ENCODE results near the gene ZNF236. TPM values are rescaled to one million over a fixed set of nuclear protein-coding genes. Genes with fewer than 3 reads are reported as not detected.
"Not testable (repeated sequence)": the region's sequence is repeated elsewhere in the genome, so short reads cannot be mapped to it uniquely, and the experiment has no call there.

ZNF236 gene
- 11.6 and 14.7 TPM in 2 replicates for total RNA-seq

DNA sequence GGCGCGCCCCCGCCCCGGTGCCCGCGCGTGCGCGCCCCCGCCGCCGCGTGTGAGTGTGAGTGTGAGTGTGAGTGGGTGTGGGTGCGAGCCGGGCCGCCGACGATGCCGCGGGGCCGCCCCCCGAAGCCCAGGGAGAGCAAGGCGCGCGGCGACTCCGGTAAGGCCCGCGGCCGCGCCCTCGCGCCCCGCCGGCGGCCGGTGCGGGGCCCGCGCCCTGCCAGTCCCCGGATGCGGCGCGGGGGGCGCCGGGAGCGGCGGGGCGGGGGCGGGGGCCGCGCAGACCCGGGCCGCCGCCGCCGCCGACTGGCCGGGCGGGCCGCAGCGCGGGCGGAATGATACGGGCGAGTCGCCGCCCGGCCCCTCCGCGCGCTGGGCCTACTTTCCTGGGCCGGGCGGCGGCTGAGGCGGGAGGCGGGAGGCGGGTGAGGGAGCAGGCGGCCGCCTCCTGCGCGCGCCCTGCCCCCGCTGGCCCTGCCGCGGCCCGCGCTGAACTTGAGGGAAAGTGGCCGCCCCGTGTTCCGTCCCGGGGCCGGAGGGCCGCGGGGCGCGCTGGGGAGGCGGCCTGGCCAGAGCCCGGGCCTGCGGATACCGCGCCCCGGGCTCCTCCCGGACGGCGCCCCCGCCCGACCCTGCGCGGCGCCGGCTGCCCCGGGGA, at the start of gene ZNF236:
TSS of gene ZNF236 (plus strand) at position 52 of the 655 bp plus-strand sequence. CDS start at position 103, 51 bp downstream.
- peak within 1 kb of the TSS; percentile 98 for H3K4me2 ChIP-seq (ENCODE audit: insufficient read depth, low read length)
- H3K79me2 ChIP-seq (ENCODE audit: insufficient read depth, low read length), result peaks cover 81% of the 10 kb centered on the region
- H3K27me3 ChIP-seq (ENCODE audit: insufficient read depth, low read length), result no peaks in the 10 kb centered on the region
- no peaks in the 10 kb centered on the region for H3K9me3 ChIP-seq (ENCODE audit: low read depth, low read length)
- TF ChIP-seq, protein P1, sequence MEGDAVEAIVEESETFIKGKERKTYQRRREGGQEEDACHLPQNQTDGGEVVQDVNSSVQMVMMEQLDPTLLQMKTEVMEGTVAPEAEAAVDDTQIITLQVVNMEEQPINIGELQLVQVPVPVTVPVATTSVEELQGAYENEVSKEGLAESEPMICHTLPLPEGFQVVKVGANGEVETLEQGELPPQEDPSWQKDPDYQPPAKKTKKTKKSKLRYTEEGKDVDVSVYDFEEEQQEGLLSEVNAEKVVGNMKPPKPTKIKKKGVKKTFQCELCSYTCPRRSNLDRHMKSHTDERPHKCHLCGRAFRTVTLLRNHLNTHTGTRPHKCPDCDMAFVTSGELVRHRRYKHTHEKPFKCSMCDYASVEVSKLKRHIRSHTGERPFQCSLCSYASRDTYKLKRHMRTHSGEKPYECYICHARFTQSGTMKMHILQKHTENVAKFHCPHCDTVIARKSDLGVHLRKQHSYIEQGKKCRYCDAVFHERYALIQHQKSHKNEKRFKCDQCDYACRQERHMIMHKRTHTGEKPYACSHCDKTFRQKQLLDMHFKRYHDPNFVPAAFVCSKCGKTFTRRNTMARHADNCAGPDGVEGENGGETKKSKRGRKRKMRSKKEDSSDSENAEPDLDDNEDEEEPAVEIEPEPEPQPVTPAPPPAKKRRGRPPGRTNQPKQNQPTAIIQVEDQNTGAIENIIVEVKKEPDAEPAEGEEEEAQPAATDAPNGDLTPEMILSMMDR (IDR thresholded peaks at IDR 0.05; ENCODE audit: extremely low read depth, low read depth, low read length), result no peak
- peak; percentile 99 for DNase-seq (ENCODE audit: insufficient read length, low spot score, missing footprints)
- H4K20me1 ChIP-seq (ENCODE audit: insufficient read depth, low read length), result peaks cover 8% of the 10 kb centered on the region
- H3K4me3 ChIP-seq (ENCODE audit: insufficient read depth, low read length), result peak within 1 kb of the TSS; percentile 98
- H3K27ac ChIP-seq (ENCODE audit: low read depth, low read length), result peak within 1 kb of the TSS; percentile 89
- no peaks in the 10 kb centered on the region for H3K36me3 ChIP-seq (ENCODE audit: insufficient read depth, low read length)
- peak within 1 kb of the TSS; percentile 98 for H2AFZ ChIP-seq (ENCODE audit: low read length)
- peaks cover 9% of the 10 kb centered on the region for H3K4me1 ChIP-seq (ENCODE audit: insufficient read depth, low read length)

- Histone ChIP-seq H3K27ac (ENCODE audit: low read depth, low read length) (no peak overlapping the region), H2AFZ (ENCODE audit: low read length) (no peak overlapping the region), H3K27me3 (ENCODE audit: insufficient read depth, low read length) (no peaks in the 10 kb centered on the region), H3K4me3 (ENCODE audit: insufficient read depth, low read length) (no peak overlapping the region), H4K20me1 (ENCODE audit: insufficient read depth, low read length) (no peaks in the 10 kb centered on the region), H3K4me2 (ENCODE audit: insufficient read depth, low read length) (no peak overlapping the region), H3K79me2 (ENCODE audit: insufficient read depth, low read length) (no peaks in the 10 kb centered on the region), H3K4me1 (ENCODE audit: insufficient read depth, low read length) (no peaks in the 10 kb centered on the region), H3K9me3 (ENCODE audit: low read depth, low read length) (peaks cover 6% of the 10 kb centered on the region), H3K36me3 (ENCODE audit: insufficient read depth, low read length) (no peaks in the 10 kb centered on the region)
- no peak for DNase-seq (ENCODE audit: insufficient read length, low spot score, missing footprints)
- TF ChIP-seq, protein P1 (IDR thresholded peaks at IDR 0.05; ENCODE audit: extremely low read depth, low read depth, low read length), result no peak
These were observed 49.7 kb upstream of the ZNF236 start for GRCh38 chr18:76772665-76773064.

DNA sequence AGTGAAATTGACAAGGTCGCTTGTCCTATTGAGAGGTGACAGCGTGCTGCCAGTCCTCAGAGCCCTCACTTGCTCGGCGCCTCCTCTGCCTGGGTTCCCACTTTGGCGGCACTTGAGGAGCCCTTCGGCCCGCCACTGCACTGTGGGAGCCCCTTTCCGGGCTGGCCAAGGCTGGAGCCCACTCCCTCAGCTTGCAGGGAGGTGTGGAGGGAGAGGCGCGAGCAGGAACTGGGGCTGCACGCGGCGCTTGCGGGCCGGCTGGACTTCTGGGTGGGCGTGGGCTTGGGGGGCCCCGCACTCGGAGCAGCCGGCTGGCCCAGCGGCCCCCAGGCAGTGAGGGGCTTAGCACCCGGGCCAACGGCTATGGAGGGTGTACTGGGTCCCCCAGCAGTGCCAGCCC, 45.3 kb upstream of the ZNF236 start:
- H3K27ac ChIP-seq (ENCODE audit: low read depth, low read length); H3K36me3 ChIP-seq (ENCODE audit: insufficient read depth, low read length); H4K20me1 ChIP-seq (ENCODE audit: insufficient read depth, low read length); H3K4me1 ChIP-seq (ENCODE audit: insufficient read depth, low read length); H3K9me3 ChIP-seq (ENCODE audit: low read depth, low read length); DNase-seq (ENCODE audit: insufficient read length, low spot score, missing footprints); H3K4me3 ChIP-seq (ENCODE audit: insufficient read depth, low read length); H3K79me2 ChIP-seq (ENCODE audit: insufficient read depth, low read length); H2AFZ ChIP-seq (ENCODE audit: low read length); H3K4me2 ChIP-seq (ENCODE audit: insufficient read depth, low read length); H3K27me3 ChIP-seq (ENCODE audit: insufficient read depth, low read length): not testable (repeated sequence)

GRCh38 chr18:76783786-76784484, 38.4 kb upstream of the ZNF236 start:
- H4K20me1 ChIP-seq (ENCODE audit: insufficient read depth, low read length), result no peaks in the 10 kb centered on the region
- TF ChIP-seq, protein P1 (IDR thresholded peaks at IDR 0.05; ENCODE audit: extremely low read depth, low read depth, low read length), result no peak
- no peak overlapping the region for H3K27ac ChIP-seq (ENCODE audit: low read depth, low read length)
- H3K27me3 ChIP-seq (ENCODE audit: insufficient read depth, low read length), result peaks cover 3% of the 10 kb centered on the region
- H3K79me2 ChIP-seq (ENCODE audit: insufficient read depth, low read length), result no peaks in the 10 kb centered on the region
- no peaks in the 10 kb centered on the region for H3K4me1 ChIP-seq (ENCODE audit: insufficient read depth, low read length)
- no peak overlapping the region for H3K4me3 ChIP-seq (ENCODE audit: insufficient read depth, low read length)
- DNase-seq (ENCODE audit: insufficient read length, low spot score, missing footprints), result peak; percentile 70
- H3K36me3 ChIP-seq (ENCODE audit: insufficient read depth, low read length), result no peaks in the 10 kb centered on the region
- no peak overlapping the region for H3K4me2 ChIP-seq (ENCODE audit: insufficient read depth, low read length)
- no peak overlapping the region for H2AFZ ChIP-seq (ENCODE audit: low read length)
- H3K9me3 ChIP-seq (ENCODE audit: low read depth, low read length), result no peaks in the 10 kb centered on the region
